ENCODE data around the gene FAM135A. TPM values are rescaled to one million over a fixed set of nuclear protein-coding genes. Genes with fewer than 3 reads are reported as not detected.

The FAM135A gene
- total and polyA plus RNA-seq, 12 donors, result 4.8 to 18.0 (median 12.8) TPM

GRCh38 chr6:70503813-70504465 is 90.6 kb downstream of the FAM135A start:
- peaks cover 0 to 30% (median 13%) of the 10 kb centered on the region in 11 donors for H3K9me3 ChIP-seq
- H3K4me1 ChIP-seq, result no peaks in the 10 kb centered on the region
- no peak for TF ChIP-seq CTCF (IDR thresholded peaks at IDR 0.05)
- H3K27ac ChIP-seq, result no peak overlapping the region
- intact Hi-C loops (cut with DNase I), result no loop called here
- H3K27me3 ChIP-seq, result no peaks in the 10 kb centered on the region
- H3K4me3 ChIP-seq, result no peak overlapping the region
- WGBS, 2 donors, result 95 to 100% methylated on average over 1 of the region's 1 CpG
- peaks cover 0 to 60% (median 29%) of the 10 kb centered on the region in 9 donors for H3K36me3 ChIP-seq
- DNase-seq (no peak), ATAC-seq (no peak)

DNA sequence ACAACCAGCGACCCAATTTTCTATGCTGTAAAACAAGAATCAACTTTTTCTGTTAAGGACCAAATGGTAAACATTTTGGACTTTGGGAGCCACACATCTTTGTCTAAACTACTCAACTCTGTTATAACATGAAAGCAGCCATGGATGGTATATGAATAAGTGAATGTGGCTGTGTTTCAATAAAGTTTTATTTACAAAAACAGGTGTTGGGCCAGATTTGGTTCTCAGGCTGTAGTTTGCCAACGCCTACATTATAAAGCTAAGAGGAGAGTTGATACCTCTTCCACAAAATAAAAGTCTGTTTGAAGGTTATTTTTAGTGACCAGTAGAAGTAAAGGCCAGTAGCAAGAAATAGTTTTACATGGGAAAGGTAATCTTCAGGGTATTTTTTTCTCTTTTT is 93.0 kb downstream of the FAM135A start:
- intact Hi-C loops (cut with DNase I), result no loop called here
- ATAC-seq (no peak), DNase-seq (no peak)
- peaks cover 0 to 19% (median 12%) of the 10 kb centered on the region in 11 donors for H3K9me3 ChIP-seq
- H3K36me3 ChIP-seq, result peaks cover 0 to 49% (median 29%) of the 10 kb centered on the region in 9 donors
- WGBS, 2 donors, result 95 to 99% methylated on average over 2 of the region's 2 CpGs
- H3K27ac ChIP-seq, result no peak overlapping the region
- H3K4me3 ChIP-seq, result no peak overlapping the region
- no peak for TF ChIP-seq CTCF (IDR thresholded peaks at IDR 0.05)
- no peaks in the 10 kb centered on the region for H3K4me1 ChIP-seq
- no peaks in the 10 kb centered on the region for H3K27me3 ChIP-seq

DNA sequence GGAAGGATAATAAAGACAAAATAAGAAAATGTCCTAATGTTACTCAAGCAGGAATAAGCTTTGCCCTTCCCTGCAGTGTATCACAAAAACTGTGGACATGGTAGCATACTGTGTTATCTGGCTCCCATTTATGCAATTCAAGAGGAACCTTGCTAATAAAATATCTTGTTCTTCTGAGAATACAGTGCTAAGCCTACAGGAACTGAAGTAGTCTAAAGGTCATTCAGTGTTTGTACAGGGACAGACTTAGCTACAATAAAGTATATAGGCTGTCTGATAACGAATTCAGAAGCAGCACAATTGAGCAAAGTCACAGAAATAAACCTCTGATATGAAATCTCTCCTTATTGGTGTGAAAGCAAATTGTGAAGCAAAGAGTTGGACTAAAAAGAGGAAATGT is 93.9 kb downstream of the FAM135A start:
- H3K27me3 ChIP-seq, result no peaks in the 10 kb centered on the region
- WGBS, 2 donors, result 78 to 90% methylated on average over 1 of the region's 1 CpG
- intact Hi-C loops (cut with DNase I), result no loop called here
- TF ChIP-seq CTCF (IDR thresholded peaks at IDR 0.05), result no peak
- DNase-seq (no peak), ATAC-seq (no peak)
- H3K9me3 ChIP-seq, result peaks cover 0 to 19% (median 12%) of the 10 kb centered on the region in 11 donors
- H3K4me1 ChIP-seq, result no peaks in the 10 kb centered on the region
- H3K36me3 ChIP-seq, result peaks cover 0 to 44% (median 27%) of the 10 kb centered on the region in 9 donors
- H3K4me3 ChIP-seq, result no peak overlapping the region
- no peak overlapping the region for H3K27ac ChIP-seq

DNA sequence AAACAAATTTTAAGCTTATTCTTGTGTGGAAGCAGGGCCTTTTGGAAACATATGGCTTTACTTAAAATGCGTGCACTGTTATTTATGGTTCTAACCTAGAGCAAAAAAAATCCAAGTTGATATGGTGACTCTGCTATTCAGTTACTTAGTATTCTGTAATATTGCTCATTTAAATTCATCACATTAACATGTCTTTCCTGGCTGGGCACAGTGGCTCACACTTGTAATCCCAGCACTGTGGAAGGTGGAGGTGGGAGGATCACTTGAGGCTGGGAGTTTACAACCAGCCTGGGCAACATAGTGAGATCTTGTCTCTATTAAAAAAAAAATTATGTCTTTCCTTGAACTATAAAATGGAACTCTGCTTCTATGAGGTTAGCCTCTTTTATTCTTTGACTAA is 95.6 kb downstream of the FAM135A start:
- TF ChIP-seq CTCF (IDR thresholded peaks at IDR 0.05), result no peak

More for the DNA sequence above, 95.6 kb downstream of the FAM135A start:
- intact Hi-C loops (cut with DNase I), result no loop called here
- H3K27me3 ChIP-seq, result no peaks in the 10 kb centered on the region
- DNase-seq (no peak), ATAC-seq (no peak)
- no peaks in the 10 kb centered on the region for H3K4me1 ChIP-seq
- peaks cover 0 to 27% (median 9%) of the 10 kb centered on the region in 9 donors for H3K36me3 ChIP-seq
- 95 to 100% methylated on average over 1 of the region's 1 CpG for WGBS, 2 donors
- no peak overlapping the region for H3K27ac ChIP-seq
- no peak overlapping the region for H3K4me3 ChIP-seq
- H3K9me3 ChIP-seq, result peaks cover 0 to 7% (median 5%) of the 10 kb centered on the region in 11 donors
